TTC549 (cell line): ENCODE measurements around the gene NADSYN1.

ENCODE experiments used
- FAIRE-seq: peaks from 2 replicates; lab custom pipeline; 2012; peaks lifted over from hg19 to GRCh38; lab: Jason Lieb, UNC

Gene NADSYN1

GRCh38 chr11:71433648-71434450 lies 19.2 kb upstream of the NADSYN1 start:
- no peak for FAIRE-seq

- no peak for FAIRE-seq
Observed at GRCh38 chr11:71434576-71435130, 18.4 kb upstream of the NADSYN1 start.

GRCh38 chr11:71435278-71435951 lies 17.6 kb upstream of the NADSYN1 start:
- FAIRE-seq = no peak

GRCh38 chr11:71436861-71437260 lies 16.1 kb upstream of the NADSYN1 start:
- no peak for FAIRE-seq

GRCh38 chr11:71437399-71437798 lies 15.6 kb upstream of the NADSYN1 start:
- no peak for FAIRE-seq

- no peak for FAIRE-seq
Observed at GRCh38 chr11:71437879-71438278, 15.1 kb upstream of the NADSYN1 start.

GRCh38 chr11:71438650-71439049 lies 14.4 kb upstream of the NADSYN1 start:
- no peak for FAIRE-seq

- FAIRE-seq = no peak
Observed at GRCh38 chr11:71440021-71440755, 12.8 kb upstream of the NADSYN1 start.

GRCh38 chr11:71441251-71441650 lies 11.8 kb upstream of the NADSYN1 start:
- no peak for FAIRE-seq

GRCh38 chr11:71442123-71442522 lies 10.9 kb upstream of the NADSYN1 start:
- no peak for FAIRE-seq

- no peak for FAIRE-seq
Observed at GRCh38 chr11:71442880-71443279, 10.1 kb upstream of the NADSYN1 start.

- FAIRE-seq = no peak
Observed at GRCh38 chr11:71443736-71444445, 9.1 kb upstream of the NADSYN1 start.

- no peak for FAIRE-seq
Observed at GRCh38 chr11:71444811-71445210, 8.2 kb upstream of the NADSYN1 start.

GRCh38 chr11:71446150-71446549 lies 6.9 kb upstream of the NADSYN1 start:
- no peak for FAIRE-seq

GRCh38 chr11:71446942-71447688 lies 5.9 kb upstream of the NADSYN1 start:
- FAIRE-seq = no peak

GRCh38 chr11:71447791-71448256 lies 5.2 kb upstream of the NADSYN1 start:
- FAIRE-seq = no peak

GRCh38 chr11:71448257-71449171 lies 4.5 kb upstream of the NADSYN1 start, which contains the start of gene DHCR7:
Gene DHCR7, minus strand, starts transcription at chr11:71448393. Its CDS starts 3,441 bp downstream, at chr11:71444952.
- no peak for FAIRE-seq

GRCh38 chr11:71449596-71449995 lies 3.4 kb upstream of the NADSYN1 start:
- no peak for FAIRE-seq

- FAIRE-seq = no peak
Observed at GRCh38 chr11:71450507-71450906, 2.5 kb upstream of the NADSYN1 start.

GRCh38 chr11:71450939-71451338 lies 2.1 kb upstream of the NADSYN1 start:
- FAIRE-seq = no peak
